Fibroblast of lung (primary cell): ENCODE data around the gene TAOK1.

ENCODE experiments used
- EZH2 ChIP-seq: IDR thresholded peaks from 2 replicates; pipeline ENCODE4 v1.5.1; 2012; ENCODE audit warnings: low read length, control low read depth, mild to moderate bottlenecking; ENCODE audit errors: missing control alignments
- TF ChIP-seq, protein P1 (sequence below), 2 donors: IDR thresholded peaks in 1 of 2; conservative IDR thresholded peaks in 1 of 2; 1 replicate in 1 of 2; 2 replicates in 1 of 2; pipeline ENCODE4 v1.5.1; 2011 to 2012; ENCODE audit warnings: low read length in 2 of 2, control low read depth in 1 of 2, inconsistent platforms in 1 of 2, low read depth in 1 of 2, mild to moderate bottlenecking in 1 of 2

GRCh38 chr17:29577001-29577370, 186.8 kb downstream of the TAOK1 start:
- TF ChIP-seq, protein P1, sequence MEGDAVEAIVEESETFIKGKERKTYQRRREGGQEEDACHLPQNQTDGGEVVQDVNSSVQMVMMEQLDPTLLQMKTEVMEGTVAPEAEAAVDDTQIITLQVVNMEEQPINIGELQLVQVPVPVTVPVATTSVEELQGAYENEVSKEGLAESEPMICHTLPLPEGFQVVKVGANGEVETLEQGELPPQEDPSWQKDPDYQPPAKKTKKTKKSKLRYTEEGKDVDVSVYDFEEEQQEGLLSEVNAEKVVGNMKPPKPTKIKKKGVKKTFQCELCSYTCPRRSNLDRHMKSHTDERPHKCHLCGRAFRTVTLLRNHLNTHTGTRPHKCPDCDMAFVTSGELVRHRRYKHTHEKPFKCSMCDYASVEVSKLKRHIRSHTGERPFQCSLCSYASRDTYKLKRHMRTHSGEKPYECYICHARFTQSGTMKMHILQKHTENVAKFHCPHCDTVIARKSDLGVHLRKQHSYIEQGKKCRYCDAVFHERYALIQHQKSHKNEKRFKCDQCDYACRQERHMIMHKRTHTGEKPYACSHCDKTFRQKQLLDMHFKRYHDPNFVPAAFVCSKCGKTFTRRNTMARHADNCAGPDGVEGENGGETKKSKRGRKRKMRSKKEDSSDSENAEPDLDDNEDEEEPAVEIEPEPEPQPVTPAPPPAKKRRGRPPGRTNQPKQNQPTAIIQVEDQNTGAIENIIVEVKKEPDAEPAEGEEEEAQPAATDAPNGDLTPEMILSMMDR (conservative IDR thresholded peaks at IDR 0.05 in 1 of 2, IDR thresholded peaks at IDR 0.05 in 1 of 2; ENCODE audit: low read depth in 1 of 2, low read length in 2 of 2): no peak
- TF ChIP-seq EZH2: no peak
